ENCODE data around the gene TIPIN. TPM values are rescaled to one million over a fixed set of nuclear protein-coding genes. Genes with fewer than 3 reads are reported as not detected.

Gene TIPIN
- total RNA-seq, 1 experiment from 2014 or later: 34.0 TPM

DNA sequence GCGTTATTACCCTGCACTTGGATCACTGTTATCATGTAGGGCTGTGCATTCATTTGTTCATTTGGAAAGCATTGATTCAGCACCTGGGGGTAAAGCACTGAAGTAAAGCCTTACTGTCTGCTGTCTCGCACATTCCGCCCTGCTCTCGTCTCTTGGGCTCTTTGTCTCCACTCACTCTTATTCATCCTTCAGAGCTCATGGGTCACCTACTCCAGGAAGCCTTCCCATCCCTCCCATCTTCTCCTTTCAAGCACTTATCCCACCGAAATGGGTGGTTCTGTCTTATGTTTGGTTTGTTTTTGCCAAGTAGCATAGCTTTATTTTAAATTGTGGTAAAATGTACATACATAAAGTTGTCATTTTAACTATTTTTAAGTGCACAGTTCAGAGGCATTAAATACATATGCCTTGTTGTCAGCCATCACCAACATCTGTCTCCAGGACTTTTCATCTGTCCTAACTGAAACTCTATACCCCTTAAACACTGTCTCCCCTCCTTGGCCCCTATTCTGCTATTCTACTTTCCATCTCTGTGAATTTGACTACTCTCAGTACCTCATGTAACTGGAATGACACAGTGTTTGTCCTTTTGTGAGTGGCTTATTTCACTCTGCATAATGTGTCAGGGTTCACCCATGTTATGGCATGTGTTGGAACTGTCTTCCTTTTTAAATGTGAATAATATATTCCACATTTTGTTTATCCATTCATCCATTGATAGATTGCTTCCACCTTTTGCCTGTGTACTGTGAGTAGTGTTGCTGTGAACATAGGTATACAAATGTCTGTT, 53.8 kb downstream of the TIPIN start:
- DNase-seq (ENCODE audit: low spot score): no peak

- DNase-seq (ENCODE audit: low spot score): no peak
Observed at GRCh38 chr15:66298803-66299251, 57.7 kb downstream of the TIPIN start.

GRCh38 chr15:66296186-66296585, 60.3 kb downstream of the TIPIN start:
- no peak for DNase-seq (ENCODE audit: low spot score)

DNA sequence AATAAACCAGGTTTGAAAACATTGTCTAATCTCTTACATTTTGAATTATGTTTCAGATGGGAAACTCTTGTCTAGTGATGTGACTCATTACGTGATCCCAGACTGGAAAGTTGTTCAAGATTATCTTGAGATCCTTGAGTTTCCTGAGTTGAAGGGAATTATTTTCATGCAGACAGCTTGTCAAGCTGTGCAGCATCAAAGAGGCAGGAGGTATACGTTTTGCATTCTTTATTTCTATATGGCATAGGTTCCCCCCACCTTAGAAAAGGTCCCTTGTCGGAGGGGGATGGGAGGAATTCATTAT, 61.6 kb downstream of the TIPIN start:
- DNase-seq (ENCODE audit: low spot score): no peak

DNA sequence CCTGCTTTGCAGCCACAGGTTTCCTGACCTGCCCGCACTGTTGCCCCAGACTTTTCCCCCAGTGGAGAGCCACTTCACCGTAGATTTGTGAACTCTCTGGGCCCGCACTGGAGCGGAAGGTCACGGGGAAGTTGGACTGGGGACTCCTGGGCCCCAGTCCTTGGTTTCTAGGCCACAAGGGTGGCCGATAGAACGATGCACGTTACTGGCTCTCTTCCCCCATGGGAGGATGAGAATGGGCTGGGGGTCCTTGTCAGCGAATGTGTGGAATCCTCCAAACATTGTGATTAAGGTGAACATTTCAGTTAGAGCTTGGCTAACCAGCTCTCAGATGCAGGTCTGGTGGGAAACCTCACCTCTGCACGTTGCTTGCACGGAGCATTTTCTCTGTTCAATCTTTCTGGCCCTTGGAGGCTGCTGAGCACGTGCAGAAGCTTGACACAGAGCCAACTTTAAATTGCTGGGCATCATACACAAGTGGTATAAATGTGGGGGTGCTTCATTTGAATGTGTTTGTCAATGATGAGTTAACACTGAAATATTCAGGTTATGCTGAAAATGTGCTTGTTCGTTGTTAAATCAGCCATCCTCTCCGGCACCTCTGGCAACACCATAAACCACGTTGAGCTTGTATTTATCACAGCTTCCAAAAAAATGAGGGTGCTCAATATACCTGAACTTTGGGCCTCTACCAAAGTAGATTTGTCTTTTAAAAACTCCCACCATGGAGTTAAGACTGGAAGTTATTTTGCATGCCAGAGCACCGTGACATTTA, 62.1 kb downstream of the TIPIN start:
- DNase-seq (ENCODE audit: low spot score): peak; percentile 85

DNA sequence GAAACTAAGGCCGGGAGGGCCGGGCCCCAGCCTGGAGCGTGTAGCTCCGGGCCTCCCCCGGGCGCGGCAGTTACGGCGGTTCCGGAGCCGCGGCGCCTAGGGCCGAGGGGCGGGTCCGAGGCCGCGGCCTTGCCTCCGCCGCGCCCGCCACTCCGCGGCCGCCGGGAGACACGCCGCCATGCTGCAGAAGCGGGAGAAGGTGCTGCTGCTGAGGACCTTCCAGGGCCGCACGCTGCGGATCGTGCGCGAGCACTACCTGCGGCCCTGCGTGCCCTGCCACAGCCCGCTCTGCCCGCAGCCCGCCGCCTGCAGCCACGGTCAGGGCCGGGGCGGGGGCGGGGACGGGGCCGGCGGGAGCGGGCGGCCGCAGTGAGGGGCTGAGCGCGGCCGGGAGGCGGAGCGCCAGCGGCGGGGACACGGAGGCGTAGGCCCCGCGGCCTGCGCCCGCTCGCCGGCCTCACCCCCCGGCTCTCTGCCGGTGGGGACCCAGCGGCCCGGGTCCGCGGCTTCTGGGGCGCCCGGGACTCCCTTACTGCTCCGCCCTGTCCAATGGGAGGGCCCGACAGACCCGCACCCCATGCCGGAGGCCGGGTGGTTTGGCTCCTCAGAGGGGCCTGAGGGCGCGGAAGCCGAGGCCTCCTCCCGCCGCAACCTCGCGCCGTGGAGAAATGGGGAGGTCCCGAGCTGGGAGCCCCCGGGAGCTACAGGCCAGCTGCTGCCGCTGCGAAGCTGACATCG, 62.9 kb downstream of the TIPIN start, which contains the start of gene DIS3L:
TSS of gene DIS3L (plus strand) at position 150 of the 738 bp plus-strand sequence. CDS start at position 179, 29 bp downstream.
- DNase-seq (ENCODE audit: low spot score): peak; percentile 1

- no peak for DNase-seq (ENCODE audit: low spot score)
Observed at GRCh38 chr15:66292571-66293418, 63.7 kb downstream of the TIPIN start.

DNA sequence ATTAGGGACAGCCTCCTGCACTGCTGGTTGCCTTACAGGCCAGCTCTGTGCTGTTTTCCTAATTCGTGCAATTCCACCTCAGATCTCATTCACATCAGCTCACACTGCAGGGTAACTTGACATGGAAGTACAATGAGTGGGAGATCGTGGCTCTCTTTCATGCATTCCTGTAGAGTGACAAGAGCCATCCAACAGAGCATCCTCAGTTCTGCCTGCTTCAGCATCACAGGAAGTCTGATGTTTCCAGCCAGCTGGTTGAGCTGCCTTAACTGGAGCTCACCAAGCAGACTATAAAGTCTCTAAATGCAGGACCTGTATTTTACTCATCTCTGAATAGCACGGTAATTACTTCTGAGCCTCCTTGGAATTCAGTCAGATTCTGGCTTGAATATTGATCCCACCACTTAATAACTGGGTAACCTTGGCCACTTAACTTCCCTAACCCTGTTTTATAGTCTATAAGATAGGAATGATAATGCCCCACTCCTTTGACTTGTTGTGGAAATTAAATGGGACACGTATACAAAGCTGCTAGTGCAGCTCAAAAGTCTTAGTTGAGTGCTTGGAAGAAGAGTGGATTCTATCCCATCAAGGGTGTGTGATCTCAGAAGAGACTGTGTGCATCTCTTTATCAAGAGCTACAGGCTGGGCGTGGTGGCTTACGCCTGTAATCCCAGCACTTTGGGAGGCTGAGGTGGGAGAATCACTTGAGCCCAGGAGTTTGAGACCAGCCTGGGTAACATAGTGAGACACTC, 64.5 kb downstream of the TIPIN start:
- no peak for DNase-seq (ENCODE audit: low spot score)

GRCh38 chr15:66290518-66290917, 66.0 kb downstream of the TIPIN start:
- peak; percentile 3 for DNase-seq (ENCODE audit: low spot score)

GRCh38 chr15:66290007-66290406, 66.5 kb downstream of the TIPIN start:
- no peak for DNase-seq (ENCODE audit: low spot score)

- no peak for DNase-seq (ENCODE audit: low spot score)
Observed at GRCh38 chr15:66288551-66289185, 67.8 kb downstream of the TIPIN start.

GRCh38 chr15:66288093-66288492, 68.4 kb downstream of the TIPIN start:
- DNase-seq (ENCODE audit: low spot score): no peak

- peak; percentile 10 for DNase-seq (ENCODE audit: low spot score)
Observed at GRCh38 chr15:66287461-66288057, 68.9 kb downstream of the TIPIN start.

Other genes with a start within 250 kb of the TIPIN start
- 0.02 and 0.57 TPM in 2 replicates for gene MEGF11, start 102.9 kb downstream of the TIPIN start, total RNA-seq (2014; rRNA removed; shearing (Covaris generic))
- 26.2 and 38.9 TPM in 2 replicates for gene DIS3L, start 63.1 kb downstream of the TIPIN start, total RNA-seq (2014; rRNA removed; shearing (Covaris generic))
- 33.6 and 48.2 TPM in 2 replicates for gene MAP2K1, start 30.2 kb upstream of the TIPIN start, total RNA-seq (2014; rRNA removed; shearing (Covaris generic))
- gene SNAPC5, start 141.1 kb upstream of the TIPIN start, total RNA-seq (2014; rRNA removed; shearing (Covaris generic)): 30.1 and 33.5 TPM in 2 replicates
- gene RPL4, start 148.2 kb upstream of the TIPIN start, total RNA-seq (2014; rRNA removed; shearing (Covaris generic)): 2,139 and 2,612 TPM in 2 replicates
- 44.4 and 51.4 TPM in 2 replicates for gene ZWILCH, start 148.6 kb upstream of the TIPIN start, total RNA-seq (2014; rRNA removed; shearing (Covaris generic))
- gene LCTL, start 209.3 kb upstream of the TIPIN start, total RNA-seq (2014; rRNA removed; shearing (Covaris generic)): 1.8 and 2.1 TPM in 2 replicates

Measured in A172 (cell line).